KOPT-K1 (cell line): ENCODE data around the gene C4B.
"Not testable (repeated sequence)": the region's sequence is repeated elsewhere in the genome, so short reads cannot be mapped to it uniquely, and the experiment has no call there.

Source experiments
- H3K27ac ChIP-seq: fragments of 200-600 bp; sonication (generic); 2 replicates; pipeline ENCODE4 v1.5.1; 2016; ENCODE audit warnings: antibody characterized with exemption, mild to moderate bottlenecking, low read depth, low read length; ENCODE audit not compliant: poor library complexity, severe bottlenecking
- H3K36me3 ChIP-seq: fragments of 200-600 bp; sonication (generic); 2 replicates; pipeline ENCODE4 v1.5.1; 2017; ENCODE audit warnings: antibody characterized with exemption, mild to moderate bottlenecking, low read length, moderate library complexity; ENCODE audit not compliant: insufficient read depth
- H3K9me3 ChIP-seq: fragments of 200-600 bp; sonication (generic); 2 replicates; pipeline ENCODE4 v1.5.1; 2017; ENCODE audit warnings: antibody characterized with exemption, low read length, mild to moderate bottlenecking; ENCODE audit not compliant: insufficient read depth, poor library complexity, severe bottlenecking

Gene C4B

GRCh38 chr6:32050562-32050961 lies 36.0 kb downstream of the C4B start:
- no peak overlapping the region for H3K27ac ChIP-seq
- no peaks in the 10 kb centered on the region for H3K9me3 ChIP-seq
- H3K36me3 ChIP-seq, result no peaks in the 10 kb centered on the region

GRCh38 chr6:32052626-32053025 lies 38.0 kb downstream of the C4B start:
- H3K36me3 ChIP-seq, H3K9me3 ChIP-seq, H3K27ac ChIP-seq: not testable (repeated sequence)

GRCh38 chr6:32053314-32053713 lies 38.7 kb downstream of the C4B start:
- not testable (repeated sequence) for H3K36me3 ChIP-seq, H3K27ac ChIP-seq, H3K9me3 ChIP-seq

GRCh38 chr6:32055756-32056155 lies 41.2 kb downstream of the C4B start:
- H3K36me3 ChIP-seq, H3K27ac ChIP-seq, H3K9me3 ChIP-seq: not testable (repeated sequence)

- Histone ChIP-seq H3K36me3 (no peaks in the 10 kb centered on the region), H3K27ac (no peak overlapping the region), H3K9me3 (no peaks in the 10 kb centered on the region)
Observed at GRCh38 chr6:32056254-32056653, 41.7 kb downstream of the C4B start.

GRCh38 chr6:32057966-32058365 lies 43.4 kb downstream of the C4B start:
- Histone ChIP-seq H3K27ac (no peak overlapping the region), H3K36me3 (no peaks in the 10 kb centered on the region), H3K9me3 (no peaks in the 10 kb centered on the region)

GRCh38 chr6:32058511-32058963 lies 43.9 kb downstream of the C4B start:
- no peaks in the 10 kb centered on the region for H3K36me3 ChIP-seq
- no peaks in the 10 kb centered on the region for H3K9me3 ChIP-seq
- no peak overlapping the region for H3K27ac ChIP-seq

- Histone ChIP-seq H3K27ac (no peak overlapping the region), H3K36me3 (no peaks in the 10 kb centered on the region), H3K9me3 (no peaks in the 10 kb centered on the region)
Observed at GRCh38 chr6:32060966-32061655, 46.5 kb downstream of the C4B start.

GRCh38 chr6:32064706-32065105 lies 50.1 kb downstream of the C4B start:
- H3K9me3 ChIP-seq, result no peaks in the 10 kb centered on the region
- H3K36me3 ChIP-seq, result no peaks in the 10 kb centered on the region
- H3K27ac ChIP-seq, result no peak overlapping the region

GRCh38 chr6:32067521-32067920 lies 52.9 kb downstream of the C4B start:
- not testable (repeated sequence) for H3K36me3 ChIP-seq, H3K27ac ChIP-seq, H3K9me3 ChIP-seq

GRCh38 chr6:32068315-32068714 lies 53.7 kb downstream of the C4B start:
- H3K27ac ChIP-seq, H3K36me3 ChIP-seq, H3K9me3 ChIP-seq: not testable (repeated sequence)

GRCh38 chr6:32068867-32069266 lies 54.3 kb downstream of the C4B start:
- Histone ChIP-seq H3K27ac (no peak overlapping the region), H3K9me3 (no peaks in the 10 kb centered on the region)

GRCh38 chr6:32069460-32069859 lies 54.9 kb downstream of the C4B start:
- H3K27ac ChIP-seq, result no peak overlapping the region
- H3K36me3 ChIP-seq, result no peaks in the 10 kb centered on the region
- H3K9me3 ChIP-seq, result no peaks in the 10 kb centered on the region

More at GRCh38 chr6:32068867-32069266, 54.3 kb downstream of the C4B start:
- H3K36me3 ChIP-seq, result no peaks in the 10 kb centered on the region

GRCh38 chr6:32069878-32070515 lies 55.4 kb downstream of the C4B start:
- Histone ChIP-seq H3K9me3 (no peaks in the 10 kb centered on the region), H3K36me3 (no peaks in the 10 kb centered on the region), H3K27ac (no peak overlapping the region)

GRCh38 chr6:32070814-32071543 lies 56.4 kb downstream of the C4B start:
- Histone ChIP-seq H3K36me3 (no peaks in the 10 kb centered on the region), H3K9me3 (no peaks in the 10 kb centered on the region), H3K27ac (no peak overlapping the region)
